Stimulated activated CD4-positive, alpha-beta T cell treated with anti-CD3 and anti-CD28 coated beads, Interleukin-15, amount 100 ng/mL, for 24 hours (primary cell): ENCODE results near the gene FANCI.

Experiments used
- DNase-seq: peaks from one replicate; pipeline ENCODE4 v3.0.0-alpha.2; 2020

Gene FANCI

GRCh38 chr15:89243691-89244573, at the start of gene FANCI:
Gene FANCI (plus strand): TSS chr15:89243979. CDS start chr15:89247648, 3,669 bp downstream.
- peak; percentile 99 for DNase-seq

DNA sequence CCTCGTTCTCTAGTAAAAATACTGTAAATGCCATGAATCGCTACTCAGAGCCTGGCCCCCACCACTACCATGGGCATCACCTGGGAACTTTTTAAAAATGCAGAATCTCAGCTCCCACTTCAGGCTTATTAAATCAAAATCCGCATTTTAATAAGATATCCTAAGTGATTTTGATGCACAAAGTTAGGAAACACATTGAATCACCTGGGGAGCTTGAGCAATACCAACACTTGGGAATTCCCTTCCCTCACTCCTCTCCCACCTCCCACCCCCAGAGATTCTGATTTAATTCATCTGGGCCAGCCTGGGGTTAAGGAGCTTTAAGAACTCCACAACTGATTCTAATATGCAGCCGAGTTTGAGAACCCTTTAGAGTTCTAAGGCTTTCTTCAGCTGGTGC, 49.2 kb upstream of the FANCI start:
- no peak for DNase-seq

DNA sequence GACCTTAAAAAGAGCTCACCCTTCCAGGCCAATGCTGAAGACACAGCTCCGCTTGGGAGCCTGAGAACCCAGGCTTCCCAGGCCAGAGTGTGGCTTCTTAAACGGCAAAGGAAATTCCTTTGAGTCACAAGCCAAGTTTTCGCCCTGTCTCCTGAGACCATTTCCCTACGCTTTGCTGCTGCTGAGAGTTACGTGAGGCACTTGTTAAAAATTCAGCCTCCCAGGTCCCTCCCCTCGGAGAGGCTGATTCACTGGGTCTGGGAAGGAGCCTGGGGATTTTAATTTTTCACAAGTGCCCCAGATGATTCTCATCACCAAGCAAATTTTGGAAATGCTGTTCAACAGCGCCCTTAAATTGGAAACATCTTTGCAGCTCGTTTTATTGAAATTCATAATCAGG, 47.9 kb upstream of the FANCI start:
- no peak for DNase-seq

GRCh38 chr15:89196241-89196640, 47.5 kb upstream of the FANCI start:
- no peak for DNase-seq

DNA sequence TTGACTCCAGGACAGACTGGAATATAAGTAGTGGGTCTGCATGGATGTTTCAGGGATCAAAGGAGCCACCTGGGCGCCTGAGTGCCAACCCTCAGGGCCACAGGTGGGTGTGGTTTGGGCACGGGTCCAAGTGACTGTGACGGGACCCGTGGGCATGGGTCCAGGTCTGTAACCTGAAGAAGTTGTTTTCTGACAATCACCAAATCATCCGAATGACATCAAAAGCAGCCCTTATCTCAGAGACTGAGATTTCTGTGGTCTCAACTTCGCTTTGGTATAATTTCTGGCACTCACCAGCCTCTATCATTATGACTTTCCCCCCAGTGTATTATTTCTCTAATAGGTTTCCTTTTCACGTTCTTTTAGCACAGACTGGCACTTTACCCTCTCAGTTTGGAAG, 46.8 kb upstream of the FANCI start:
- DNase-seq = peak; percentile 66

GRCh38 chr15:89197503-89197971, 46.2 kb upstream of the FANCI start:
- peak; percentile 35 for DNase-seq

GRCh38 chr15:89198196-89198595, 45.6 kb upstream of the FANCI start:
- DNase-seq = no peak

GRCh38 chr15:89198934-89199333, 44.8 kb upstream of the FANCI start:
- no peak for DNase-seq

- DNase-seq = no peak
Measured at GRCh38 chr15:89199746-89200145, 44.0 kb upstream of the FANCI start.

- no peak for DNase-seq
Measured at GRCh38 chr15:89200182-89200581, 43.6 kb upstream of the FANCI start.

DNA sequence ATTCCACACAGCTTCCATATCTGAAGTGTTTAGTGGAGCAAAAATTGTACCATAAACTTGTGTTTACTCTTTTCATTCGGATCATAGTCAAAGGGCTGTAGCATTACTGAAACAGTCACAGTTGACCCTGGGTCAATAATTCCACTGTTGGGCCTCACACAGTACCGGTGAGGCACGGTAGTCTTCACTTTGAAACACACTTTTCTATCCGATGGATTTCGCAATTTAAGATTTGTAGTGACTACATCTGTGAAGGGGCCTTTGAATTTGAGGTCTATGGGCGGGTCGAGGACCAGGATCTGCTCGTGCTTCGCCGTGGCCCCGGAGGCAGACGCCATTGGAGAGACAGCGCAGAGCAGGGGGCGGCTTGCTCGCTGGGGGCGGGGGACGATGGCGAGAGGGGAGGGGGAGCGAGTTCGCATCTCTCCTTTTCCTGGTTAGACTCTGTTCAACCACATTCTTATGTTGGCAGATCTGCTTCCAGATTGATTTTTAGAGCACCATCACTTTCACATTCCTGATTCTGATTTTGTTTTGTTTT, 42.2 kb upstream of the FANCI start:
- no peak for DNase-seq

GRCh38 chr15:89203705-89204273, 40.0 kb upstream of the FANCI start:
- DNase-seq = peak; percentile 53

GRCh38 chr15:89205991-89206585, 37.7 kb upstream of the FANCI start:
- DNase-seq = no peak

- DNase-seq = peak; percentile 84
Measured at GRCh38 chr15:89206908-89207331, 36.9 kb upstream of the FANCI start.

- no peak for DNase-seq
Measured at GRCh38 chr15:89208256-89208655, 35.5 kb upstream of the FANCI start.

DNA sequence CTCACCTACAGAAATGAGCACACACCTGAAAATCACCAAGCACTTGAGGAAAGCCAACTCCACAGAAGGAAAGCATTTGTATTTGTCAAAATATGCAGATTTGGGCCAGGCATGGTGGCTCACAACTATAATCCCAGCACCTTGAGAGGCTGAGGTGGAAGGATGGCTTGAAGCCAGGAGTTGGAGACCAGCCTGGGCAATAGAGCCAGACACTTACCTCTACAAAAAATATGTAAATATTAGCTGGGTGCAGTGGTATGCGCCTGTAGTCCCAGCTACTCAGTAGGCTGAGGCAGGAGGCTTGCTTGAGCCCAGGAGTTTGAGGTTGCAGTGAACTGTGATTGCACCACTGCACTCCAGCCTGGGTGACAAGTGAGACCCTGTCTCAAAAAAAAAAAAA, 34.7 kb upstream of the FANCI start:
- DNase-seq = no peak

DNA sequence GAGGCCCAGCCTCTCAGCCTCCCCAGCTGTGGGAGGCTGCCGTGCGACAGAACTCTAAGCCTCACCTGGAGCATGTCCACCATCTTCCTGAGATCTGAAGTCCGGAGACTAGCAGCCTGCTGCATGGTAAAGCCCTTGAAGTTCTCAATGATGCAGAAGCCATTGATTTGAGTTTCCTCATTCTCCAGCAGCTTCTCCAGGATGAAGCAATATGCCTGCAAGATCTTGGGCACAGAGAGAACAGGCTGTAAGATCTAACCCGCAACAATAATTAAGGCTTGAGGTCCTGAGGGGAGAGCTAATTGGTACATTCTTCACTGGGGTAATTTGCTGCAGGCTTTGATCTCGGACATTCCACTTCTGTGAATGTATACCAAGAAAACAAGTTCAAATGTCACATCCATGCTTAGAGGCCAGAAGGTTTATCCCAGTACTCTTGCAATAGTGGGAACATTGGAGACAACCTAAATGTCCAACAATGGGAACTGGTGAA, 32.1 kb upstream of the FANCI start:
- DNase-seq = no peak

GRCh38 chr15:89215627-89216026, 28.2 kb upstream of the FANCI start:
- DNase-seq = no peak

DNA sequence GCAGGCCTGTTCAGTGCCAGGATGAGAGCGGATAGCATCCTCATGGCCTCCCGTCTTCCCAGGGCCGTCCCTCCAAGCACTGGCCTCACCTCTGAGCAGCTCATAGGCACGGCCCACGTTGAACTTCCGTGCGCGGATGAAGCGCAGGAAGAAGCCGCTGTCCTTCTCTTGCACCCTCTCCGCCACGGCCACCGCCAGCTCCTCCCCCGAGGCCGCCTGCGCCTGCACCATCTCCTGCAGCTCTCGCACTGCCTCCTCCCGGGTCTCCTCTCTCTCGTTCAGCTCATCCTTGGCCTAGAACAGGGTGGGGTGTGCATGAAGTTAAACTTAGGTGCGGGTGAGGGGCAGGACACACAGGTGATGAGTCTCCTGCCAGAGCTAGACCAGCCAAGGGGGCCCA, 26.7 kb upstream of the FANCI start:
- no peak for DNase-seq

DNA sequence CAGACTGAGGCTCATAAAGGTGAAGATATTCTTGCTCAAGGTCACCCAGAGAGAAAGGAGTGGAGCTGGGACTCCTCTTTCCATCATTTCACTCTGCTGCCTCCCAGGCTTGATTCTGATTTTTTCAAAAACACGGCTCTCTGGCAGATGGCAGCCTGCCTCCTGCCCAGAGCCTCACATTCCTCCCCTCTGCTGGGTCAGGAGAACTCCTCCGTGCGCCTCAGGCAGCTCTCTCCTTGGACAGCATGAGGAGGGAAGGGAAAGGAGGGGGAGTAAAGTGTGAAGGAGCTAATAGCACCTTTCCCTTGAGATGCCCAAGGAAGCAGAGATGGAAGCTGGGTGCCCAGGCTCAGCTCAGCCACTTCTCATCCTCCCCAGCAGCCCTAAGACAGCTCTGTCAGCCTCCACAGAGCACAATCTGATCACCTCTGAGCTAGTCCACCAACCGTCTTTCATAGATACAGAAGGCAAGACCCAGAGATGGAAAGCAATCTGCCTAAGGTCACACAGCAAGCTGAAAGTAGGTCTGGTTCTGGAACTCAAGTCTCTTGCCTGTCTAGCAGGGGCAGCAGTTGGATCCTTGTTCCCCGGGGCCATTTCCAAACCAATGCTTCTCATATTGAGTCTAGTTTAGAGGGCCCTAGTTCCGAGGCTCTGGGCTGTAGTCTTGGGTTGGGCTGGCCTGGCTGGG, 25.9 kb upstream of the FANCI start:
- DNase-seq = no peak

DNA sequence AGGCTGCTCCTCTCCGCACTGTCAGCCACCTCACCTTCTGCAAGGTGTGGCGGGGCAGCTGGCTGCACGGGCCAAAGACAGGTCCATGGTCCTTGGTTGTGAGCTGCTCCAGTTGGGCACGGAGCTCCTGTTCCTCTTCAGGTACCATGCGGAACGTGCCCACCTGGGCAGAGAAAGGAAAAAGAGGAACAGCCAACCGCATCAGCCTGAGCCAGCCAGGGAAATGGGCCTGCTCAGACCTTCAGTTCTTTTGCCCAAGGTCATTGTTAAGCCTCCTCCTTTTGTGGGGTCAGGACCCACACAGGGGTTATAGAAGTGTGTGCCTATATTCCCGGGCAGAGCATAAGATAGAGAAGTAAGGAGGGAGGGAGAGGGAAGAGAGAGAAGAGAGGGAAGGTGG, 25.2 kb upstream of the FANCI start:
- no peak for DNase-seq

DNA sequence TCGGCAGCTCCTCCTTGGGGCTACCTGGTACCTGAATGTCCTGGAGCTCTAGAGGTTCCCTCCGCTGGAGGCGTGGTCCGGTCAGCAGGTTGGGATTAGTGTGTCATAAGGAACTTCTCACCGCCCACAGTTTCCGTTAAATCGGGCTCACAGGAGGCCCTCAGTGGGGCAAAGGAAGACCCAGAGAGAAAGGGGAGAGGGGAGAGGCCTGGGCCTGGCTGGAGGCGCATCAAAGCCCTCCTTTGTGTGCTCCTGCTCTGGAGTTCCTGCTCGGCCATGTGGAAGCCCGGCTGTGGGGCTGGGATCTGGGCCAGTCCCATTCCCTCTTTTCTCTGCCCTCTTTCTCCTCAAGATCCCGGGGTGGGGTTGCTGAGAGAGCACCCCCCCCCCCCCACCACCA, 22.2 kb upstream of the FANCI start, which contains the start of gene RLBP1:
Gene RLBP1 (minus strand): TSS at position 37 of the 400 bp plus-strand sequence. CDS start 2,604 bp downstream, outside the sequence.
- DNase-seq = no peak

DNA sequence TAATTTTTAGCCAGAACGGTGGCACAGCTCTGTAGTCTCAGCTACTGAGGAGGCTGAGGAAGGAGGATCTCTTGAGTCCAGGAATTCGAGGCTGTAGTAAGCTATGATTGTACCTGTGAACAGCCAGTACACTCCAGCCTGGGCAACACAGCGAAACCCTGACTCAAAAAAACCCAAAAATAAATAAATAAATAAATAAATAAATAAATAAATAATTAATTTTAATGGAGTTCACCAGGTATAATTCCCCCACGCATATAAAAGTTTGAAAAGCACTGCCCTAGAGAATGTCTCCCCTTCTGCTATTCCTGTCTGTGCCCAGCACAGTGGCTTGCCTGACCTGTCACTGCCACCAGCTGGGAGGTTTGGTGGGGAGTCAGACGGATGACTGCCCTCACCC, 18.2 kb upstream of the FANCI start:
- DNase-seq = no peak
